GM18861 (cell line): ENCODE data around the gene SERPINB11.
"Not testable (repeated sequence)": the region's sequence is repeated elsewhere in the genome, so short reads cannot be mapped to it uniquely, and the experiment has no call there.

Experiments
- ATAC-seq: cut with Tn5 transposase; IDR thresholded peaks from one replicate; pipeline ENCODE4 v1.9.1; 2021; ENCODE audit not compliant: unreplicated experiment

SERPINB11 gene, protein sequence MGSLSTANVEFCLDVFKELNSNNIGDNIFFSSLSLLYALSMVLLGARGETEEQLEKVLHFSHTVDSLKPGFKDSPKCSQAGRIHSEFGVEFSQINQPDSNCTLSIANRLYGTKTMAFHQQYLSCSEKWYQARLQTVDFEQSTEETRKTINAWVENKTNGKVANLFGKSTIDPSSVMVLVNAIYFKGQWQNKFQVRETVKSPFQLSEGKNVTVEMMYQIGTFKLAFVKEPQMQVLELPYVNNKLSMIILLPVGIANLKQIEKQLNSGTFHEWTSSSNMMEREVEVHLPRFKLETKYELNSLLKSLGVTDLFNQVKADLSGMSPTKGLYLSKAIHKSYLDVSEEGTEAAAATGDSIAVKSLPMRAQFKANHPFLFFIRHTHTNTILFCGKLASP

DNA sequence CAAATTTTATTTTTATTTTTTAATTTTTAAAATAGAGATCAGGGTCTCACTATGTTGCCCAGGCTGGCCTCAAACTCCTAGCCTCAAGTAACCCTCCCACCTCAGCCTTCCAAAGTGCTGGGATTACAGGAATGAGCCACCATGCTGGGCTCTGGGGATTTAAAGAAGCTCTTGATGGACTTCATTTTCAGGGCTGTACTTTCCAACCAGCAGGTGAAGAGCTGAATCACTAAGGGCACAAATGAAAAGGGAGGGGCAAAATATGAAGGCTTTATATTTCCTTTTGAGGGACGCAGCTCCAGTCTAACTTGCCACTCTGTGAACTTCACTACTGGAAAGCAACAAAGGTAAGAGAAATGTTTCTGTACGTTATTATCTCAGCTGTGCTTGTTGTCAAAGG, at the start of gene SERPINB11:
Gene SERPINB11, plus strand, starts transcription at position 301 of the 400 bp plus-strand sequence. CDS start 7,234 bp downstream, outside the sequence.
- ATAC-seq, result no peak

DNA sequence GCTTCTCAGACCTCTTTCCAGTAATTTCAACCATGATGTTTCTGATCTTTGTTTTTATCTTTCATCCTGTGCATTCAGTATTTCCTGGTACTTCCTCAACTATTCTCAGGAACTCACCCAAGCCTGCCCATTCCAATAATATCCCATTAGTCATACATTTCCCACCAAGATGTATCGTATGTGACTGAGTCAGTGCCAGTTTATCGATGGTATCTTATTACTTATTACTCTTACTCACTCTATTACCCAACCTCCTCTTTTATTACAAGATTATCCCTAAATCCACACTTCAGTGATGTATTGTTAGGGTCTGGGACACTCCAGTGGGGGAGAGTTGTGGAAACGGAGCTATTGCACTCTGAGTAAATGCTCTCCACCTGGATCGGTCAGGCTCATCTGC, 43.8 kb upstream of the SERPINB11 start:
- ATAC-seq, result not testable (repeated sequence)

DNA sequence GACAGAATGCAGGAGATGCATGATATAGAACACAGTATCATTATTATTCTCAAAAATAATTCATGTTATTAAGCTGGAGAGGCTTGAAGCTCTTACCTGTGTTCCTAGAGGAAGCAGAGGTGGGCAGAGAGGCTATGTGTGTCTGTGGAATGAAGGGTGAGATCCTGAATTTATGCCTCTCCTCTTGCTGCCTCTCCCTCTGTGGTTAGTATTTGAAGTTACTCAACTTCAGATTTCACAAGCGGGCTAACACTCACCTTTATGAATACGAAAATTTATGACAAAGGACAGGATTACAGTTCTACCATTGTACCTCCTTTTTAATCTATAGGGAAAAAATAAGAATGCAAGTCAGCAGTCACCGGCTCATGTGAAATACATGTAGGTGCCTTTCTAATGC, 41.0 kb upstream of the SERPINB11 start, which contains the start of gene SERPINB3:
Gene SERPINB3, minus strand, starts transcription at position 144 of the 400 bp plus-strand sequence. CDS start 677 bp downstream, outside the sequence.
- not testable (repeated sequence) for ATAC-seq

DNA sequence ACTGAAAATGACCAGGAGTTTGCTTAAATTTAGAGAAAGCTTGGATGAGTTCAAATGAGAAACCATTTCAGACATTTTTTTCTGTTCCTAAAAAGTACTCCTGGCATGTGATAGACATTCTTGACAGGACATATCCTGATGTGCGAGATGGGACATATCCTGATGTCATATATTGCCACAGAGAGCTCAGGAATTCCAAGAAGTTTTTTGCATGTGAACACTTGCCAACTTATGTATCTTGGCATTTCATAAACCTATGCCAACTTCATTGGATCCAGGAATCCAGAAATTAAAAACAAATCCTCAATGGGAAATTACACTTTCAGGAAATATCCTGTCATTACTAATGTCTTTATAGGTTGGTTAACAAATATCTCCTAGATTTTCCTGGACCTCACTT, 38.2 kb upstream of the SERPINB11 start:
- no peak for ATAC-seq

DNA sequence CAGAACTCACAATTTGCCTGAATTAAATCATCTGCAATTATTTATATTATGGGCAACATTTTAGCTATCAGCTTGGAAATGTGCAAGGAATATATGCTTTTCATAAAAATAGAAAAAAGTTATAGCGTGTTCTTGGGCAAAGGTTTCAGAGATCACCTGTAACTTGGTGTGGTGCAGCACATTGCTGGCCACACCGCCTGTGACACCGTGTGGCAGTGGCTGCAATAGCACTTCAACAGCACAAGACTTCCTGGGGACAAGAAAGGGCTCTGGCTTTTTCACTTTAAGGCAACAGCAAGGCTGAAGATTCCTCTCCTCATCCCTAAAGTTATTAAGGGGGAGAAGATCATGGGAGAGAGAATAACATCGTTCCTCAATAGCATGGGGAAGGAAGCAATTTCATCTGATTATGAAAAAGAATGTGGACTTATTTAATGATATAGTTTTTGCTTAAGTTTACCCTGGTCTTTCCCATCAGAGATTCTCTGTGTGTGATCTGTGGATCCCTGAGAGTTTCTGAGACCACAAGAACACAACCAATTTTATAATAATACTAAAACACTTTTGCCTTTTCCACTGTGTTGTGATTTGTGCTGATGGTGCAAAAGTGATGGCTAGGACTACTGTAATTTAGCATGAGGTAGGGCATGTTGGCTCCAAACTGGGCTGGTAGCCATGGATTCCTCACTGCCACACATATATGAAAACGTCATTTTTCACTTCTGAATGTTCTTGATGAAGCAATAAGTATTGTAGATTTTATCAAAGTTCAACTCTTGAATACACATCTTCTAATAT, 26.0 kb upstream of the SERPINB11 start:
- ATAC-seq, result peak; percentile 62

DNA sequence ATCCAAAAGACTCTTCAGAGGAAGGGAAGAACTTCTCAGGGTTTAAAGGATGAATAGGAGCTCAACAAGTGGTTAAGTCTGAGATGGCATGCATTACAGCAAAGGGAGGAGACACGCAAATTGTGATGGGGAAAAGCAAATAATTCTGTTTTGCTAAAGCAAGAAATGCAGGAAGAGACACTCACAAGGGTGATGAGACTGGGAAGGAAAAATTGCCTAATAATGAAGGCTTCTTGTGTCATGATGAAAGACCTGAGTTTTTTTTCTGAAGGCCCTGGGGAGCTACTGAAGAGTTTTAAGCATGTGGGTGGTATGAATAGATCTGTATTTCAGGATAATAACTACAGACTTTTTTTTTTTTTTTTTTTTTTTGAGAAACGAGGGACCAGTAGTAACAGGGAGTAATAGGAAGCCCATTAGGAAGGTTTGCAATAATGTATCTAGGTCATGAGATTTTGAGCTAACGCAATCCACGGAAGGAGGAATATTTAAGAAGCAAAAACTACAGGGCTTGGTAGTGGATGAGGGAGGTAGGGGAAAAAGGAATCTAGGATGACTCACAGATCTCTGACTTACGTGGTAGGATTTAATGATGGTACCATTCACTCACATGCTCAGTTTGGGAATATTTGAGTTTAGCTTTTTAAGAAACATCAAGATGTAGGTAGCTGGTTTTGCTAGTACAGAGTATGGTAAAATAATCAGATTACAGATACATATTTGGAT, 25.1 kb upstream of the SERPINB11 start:
- no peak for ATAC-seq

DNA sequence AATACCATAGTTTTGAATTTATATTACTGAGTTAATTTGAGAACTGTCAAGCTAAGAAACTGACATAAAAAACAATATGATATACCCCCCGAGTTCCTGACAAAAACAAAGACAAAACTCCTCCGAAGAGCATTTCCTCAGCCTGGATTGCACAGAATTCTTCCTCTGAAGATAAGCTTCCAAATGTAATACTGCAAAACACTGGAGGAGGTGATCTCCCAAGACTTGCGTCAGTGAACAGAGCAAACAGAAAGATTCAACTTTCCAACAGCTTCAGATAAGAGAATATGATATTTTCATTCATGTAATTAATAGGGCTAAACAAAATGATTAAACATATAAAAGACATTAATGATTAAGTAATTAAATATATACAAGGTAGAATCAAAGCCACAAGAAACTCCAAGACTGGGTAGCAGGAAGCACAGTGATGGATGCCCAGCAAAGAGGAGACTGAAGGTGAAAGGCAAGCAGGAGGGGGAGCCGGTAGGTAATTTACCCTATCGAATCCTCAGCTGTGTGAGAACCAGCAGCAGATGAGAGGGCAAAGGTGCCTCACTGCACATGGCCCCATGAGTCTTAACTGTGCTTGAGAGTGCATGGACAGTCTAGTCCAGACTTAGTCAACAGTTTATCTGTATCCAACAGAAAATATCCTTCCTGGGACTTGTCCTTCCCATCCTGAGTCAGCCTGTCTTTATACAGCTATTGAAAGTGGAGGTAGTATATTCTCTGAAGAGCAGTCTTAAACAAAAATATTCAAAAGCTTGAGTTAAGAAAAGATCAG, 22.7 kb upstream of the SERPINB11 start:
- ATAC-seq, result no peak

DNA sequence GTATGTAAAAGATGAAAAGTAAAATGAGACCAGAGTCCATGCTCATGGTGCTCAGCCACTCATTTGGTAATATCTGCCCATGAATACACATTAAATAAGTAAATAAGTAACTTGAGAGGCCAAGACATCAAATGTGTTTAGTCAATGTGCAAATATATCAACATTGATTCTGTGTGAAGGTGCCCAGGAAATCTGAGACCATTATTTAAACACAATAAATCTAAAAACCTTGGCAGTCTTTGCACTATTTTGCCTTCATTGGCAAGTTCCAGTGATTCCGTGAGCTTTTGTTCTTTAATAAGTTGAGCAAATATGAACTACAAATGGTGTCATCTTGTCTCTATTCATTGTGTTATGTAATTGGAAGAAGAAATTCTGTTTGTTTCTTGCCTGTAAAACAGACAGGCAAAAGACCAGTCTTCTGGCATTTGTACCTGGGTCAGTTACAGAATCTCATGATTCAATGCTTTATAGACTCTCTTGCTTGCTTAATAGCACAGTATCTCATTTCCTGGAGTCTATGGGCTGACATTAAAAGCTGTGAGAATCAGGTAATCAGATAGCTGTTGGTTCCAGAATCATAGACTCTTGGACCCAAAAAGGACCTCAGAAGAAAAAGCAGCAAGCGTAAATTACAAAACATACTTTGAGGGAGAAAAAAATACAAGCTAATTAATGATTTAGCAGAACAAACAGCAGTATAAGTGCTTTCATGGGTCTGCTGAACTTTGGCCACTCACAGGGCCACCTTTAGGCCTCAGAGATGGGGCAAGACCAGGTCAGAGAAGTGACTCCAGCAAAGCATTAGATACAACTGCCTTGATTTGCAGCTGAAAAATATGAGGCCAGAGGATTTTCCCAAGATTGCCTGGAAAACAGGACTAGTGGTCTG, 21.1 kb upstream of the SERPINB11 start:
- ATAC-seq, result no peak

DNA sequence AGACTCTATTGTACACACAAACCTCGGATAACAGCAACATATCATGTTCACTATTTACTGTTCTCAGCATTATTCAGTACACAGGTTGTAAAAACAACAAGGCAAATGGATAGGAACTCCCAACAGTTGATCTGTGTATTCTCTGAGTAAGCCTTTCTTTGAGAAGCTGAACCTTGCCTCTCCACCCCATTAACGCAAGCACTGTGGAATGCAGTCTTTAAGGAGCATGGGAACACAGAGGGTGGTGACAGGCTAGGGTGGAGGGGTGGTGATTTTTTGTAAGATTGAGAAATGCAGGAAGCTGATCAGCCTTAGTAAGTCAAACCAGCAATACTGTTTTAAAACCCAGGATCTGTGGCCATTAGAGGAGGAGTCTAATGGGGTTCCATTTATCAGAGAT, 19.6 kb upstream of the SERPINB11 start:
- no peak for ATAC-seq

DNA sequence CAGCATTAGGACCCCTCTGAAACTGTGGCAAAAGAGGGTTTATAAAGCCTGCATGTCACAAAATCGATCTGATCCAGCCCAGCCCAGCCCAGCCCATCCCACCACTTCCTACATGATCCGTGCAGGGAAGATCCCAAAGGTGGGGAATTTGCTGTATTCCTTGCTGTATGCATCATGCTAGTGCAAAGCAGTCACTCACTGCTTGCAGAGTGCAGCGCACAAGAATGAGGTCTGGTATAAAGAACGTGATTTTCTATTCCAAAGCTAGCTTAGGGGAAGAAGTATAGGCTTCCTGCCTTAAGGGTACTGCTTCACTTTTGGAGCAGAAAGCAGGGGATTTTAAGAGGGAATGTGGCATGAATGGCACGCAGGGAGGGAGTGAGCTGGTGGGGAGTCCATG, 18.9 kb upstream of the SERPINB11 start:
- no peak for ATAC-seq

DNA sequence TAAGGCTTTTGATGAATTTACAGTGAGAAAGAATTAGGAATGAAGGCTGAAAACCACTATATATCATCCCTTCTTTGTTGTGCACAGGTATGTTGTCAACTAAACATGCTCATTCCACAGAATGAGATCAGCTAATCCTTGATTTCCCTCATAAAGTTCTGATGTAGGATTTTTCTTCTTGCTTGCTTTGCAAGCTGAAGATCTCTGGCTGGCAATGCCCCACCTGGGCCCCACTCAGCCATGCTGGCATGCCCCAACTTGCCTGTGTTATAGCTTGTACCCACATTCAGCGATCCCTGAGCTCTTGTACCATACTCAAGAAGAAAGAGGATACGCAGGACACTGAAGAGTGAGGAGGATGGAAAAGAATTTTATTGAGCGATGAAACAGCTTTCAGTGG, 18.0 kb upstream of the SERPINB11 start:
- no peak for ATAC-seq

DNA sequence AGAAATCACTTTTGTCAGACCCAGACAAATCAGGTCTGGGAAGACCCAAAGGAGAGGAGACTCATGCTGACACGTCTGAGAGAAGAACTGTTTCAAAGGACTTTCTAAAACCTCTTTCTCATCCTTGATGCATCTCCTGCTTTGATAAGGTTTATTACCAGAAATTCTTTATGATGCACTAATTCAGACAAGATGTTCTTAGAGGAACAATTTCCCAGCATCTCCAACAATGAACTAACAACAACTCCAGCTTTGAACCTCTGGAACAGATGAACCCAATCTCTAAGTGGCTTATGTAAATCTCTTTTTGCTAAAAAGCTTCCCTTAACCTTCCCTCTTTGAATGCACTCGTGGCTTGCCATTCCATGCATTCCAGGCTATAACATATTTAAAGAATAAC, 15.9 kb upstream of the SERPINB11 start:
- ATAC-seq, result no peak

DNA sequence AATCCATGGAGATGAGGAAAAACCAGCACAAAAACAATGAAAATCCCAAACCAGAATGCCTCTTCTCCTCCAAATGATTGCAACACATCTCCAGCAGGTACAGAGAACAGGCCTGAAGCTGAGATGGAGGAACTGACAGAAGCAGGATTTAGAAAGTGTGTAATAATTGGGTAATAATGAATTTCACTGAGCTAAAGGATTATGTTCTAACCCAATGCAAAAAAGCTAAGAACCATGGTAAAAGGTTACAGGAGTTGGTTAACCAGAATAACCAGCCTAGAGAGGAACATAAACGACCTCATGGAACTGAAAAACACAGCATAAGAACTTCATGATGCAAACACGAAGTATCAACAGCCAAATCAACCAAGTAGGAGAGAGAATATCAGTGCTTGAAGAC, 13.7 kb upstream of the SERPINB11 start:
- ATAC-seq, result no peak

DNA sequence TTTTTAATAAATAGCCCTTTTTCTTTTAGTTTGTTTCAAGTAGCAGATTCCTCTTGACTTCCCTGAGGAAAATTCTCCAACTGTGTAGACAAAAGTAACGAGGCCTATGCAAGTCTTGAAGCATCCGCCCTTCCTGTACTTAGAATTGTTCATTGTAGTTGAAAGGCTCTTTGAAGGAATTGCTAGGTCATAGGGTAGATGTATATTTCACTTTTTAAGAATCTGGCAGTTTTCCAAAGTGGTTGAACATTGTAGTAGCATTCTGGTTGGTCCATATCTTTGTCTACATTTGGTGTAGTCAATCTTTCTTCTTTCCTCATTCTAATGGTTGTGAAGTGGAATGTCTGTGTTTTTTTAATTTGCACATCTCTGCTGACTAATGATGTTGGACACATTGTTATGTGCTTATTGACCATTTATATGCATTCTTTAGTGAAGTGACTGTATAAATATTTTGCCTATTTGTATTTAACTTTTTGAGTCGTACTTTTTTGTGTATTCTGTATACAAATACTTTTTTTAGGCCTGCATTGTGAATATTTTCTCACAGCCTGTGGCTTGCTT, 5.6 kb upstream of the SERPINB11 start:
- no peak for ATAC-seq

DNA sequence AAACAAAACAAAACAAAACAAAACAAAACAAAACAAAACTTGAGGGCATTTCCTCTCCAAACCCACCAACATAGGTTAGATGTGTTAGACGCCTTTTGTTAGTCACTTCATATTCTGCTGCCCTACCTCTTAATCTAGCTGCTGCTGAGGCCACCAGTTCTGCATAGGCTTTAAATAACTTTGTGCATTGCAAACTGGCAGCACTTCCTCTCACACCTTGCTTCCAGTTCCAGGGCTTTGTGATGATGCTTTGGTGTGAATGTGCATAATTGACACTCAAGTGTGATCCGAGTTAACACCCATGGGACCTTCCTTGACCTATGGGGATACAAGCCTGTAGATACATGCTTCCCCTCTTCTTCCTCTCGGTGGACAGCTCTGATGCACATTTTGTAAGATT, 2.3 kb upstream of the SERPINB11 start:
- ATAC-seq, result no peak

DNA sequence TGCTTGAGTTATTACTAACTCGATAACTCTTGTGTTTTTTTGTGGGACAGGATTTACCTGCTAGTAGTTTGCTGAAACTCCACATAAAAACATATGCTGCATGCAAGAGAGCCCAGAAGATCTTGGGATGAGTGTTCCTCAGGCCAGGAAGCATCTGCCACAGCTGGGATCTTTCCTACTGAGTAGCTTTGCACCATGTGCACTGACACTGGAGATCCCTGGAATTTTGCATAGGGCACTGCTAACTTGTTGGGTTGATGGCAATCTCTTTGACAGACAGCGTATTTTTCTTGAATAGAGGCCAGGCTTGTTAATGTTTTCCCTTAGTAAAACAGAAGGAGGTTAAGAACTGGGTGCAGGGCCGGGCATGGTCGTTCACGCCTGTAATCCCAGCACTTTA, 808 bp upstream of the SERPINB11 start:
- ATAC-seq, result no peak

DNA sequence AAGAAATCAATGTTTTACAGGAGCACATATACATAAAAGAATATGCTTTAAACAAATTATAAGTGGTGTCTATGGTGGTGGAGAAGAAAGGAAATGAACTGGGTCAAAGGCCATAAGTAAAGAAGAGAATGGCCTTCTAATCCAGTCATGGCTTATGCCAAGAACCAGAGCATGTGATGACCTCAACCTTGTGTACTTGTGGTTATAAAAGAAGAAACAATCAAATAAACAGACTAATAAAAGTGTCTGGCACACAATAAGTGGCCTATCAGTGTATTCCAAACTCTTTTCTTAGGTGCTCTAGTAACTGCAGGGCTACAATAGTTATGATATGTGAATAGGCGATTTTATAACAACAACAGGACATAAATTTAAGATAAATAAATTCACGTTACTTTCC, 2.6 kb downstream of the SERPINB11 start:
- ATAC-seq, result no peak

DNA sequence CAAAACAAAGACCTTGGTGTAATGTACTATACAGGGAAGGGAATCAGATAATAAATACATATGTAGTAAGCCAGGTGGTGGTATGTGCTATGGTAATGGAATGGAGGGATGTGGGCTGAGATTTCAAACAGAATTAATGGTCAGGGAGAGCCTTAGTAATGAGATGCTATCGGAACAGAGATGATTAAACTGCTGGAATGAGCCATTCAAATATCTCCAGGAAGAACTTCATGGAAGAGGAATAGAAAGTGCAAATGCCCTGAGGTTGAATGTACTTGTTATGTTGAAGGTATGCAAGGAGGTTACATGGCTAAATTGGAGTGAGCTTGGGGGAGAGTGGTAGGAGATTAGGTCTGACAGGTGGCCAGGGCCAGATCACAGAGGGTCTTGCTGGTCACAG, 5.1 kb downstream of the SERPINB11 start:
- ATAC-seq, result no peak

DNA sequence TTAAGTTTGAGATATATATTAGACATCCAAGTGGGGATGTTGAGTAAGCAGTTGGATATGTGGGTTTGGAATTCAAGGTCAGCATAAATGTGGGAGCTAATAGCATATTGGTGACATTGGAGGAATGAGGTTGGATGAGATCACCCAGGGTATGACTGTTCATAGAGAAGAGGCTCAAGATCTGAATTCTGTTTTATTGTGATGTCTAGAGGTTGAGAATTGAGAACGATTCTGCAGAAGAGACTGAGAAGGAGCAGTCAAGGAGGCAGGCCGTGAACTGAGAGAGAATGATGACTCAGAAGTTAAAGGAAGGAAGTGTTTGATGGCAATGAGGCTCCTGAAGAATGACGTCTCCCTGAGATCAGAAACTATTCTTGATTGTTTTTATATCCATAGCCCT, 5.9 kb downstream of the SERPINB11 start:
- no peak for ATAC-seq
